ENCODE results near the gene STMN3. TPM values are rescaled to one million over a fixed set of nuclear protein-coding genes. Genes with fewer than 3 reads are reported as not detected.

STMN3 gene
- polyA plus RNA-seq, 1 of the 3 experiments (the other 2 are of a cell fraction): 111 TPM

- no peaks in the 10 kb centered on the region for H3K9me2 ChIP-seq
- H3K27ac ChIP-seq (ENCODE audit: low read depth in 2 of 2, low read length in 1 of 2): no peak overlapping the region
- H3K79me2 ChIP-seq (ENCODE audit: insufficient read depth): peaks cover 72% of the 10 kb centered on the region
- H3K9me3 ChIP-seq: no peaks in the 10 kb centered on the region
- no peak overlapping the region for H3K4me3 ChIP-seq (ENCODE audit: low read depth in 2 of 2, low read length in 1 of 2)
- no peak for DNase-seq
- peaks cover 6 to 8% of the 10 kb centered on the region in 2 experiments; a peak in 2 of 4 replicates for H3K4me1 ChIP-seq (ENCODE audit: control insufficient read depth in 1 of 2, insufficient read depth in 2 of 2, low read depth in 1 of 2, low read length in 1 of 2)
- POLR2A ChIA-PET: no interaction called here
- H3F3A ChIP-seq (replicated peaks; ENCODE audit: insufficient read depth): no peaks in the 10 kb centered on the region
- no peak for TF ChIP-seq USF1 (IDR thresholded peaks at IDR 0.05; ENCODE audit: borderline replicate concordance, low read depth)
- no peak for TF ChIP-seq TAF1 (IDR thresholded peaks at IDR 0.05; ENCODE audit: borderline replicate concordance, low read depth, low read length)
- TF ChIP-seq CTCF (IDR thresholded peaks at IDR 0.05): no peak
- TF ChIP-seq NRF1 (IDR thresholded peaks at IDR 0.05; ENCODE audit: low read depth, low read length): no peak
- TF ChIP-seq RCOR1 (IDR thresholded peaks at IDR 0.05; ENCODE audit: low read length): no peak
- no peak for TF ChIP-seq POLR2AphosphoS5 (IDR thresholded peaks at IDR 0.05; ENCODE audit: low read depth, low read length)
- no peak for TF ChIP-seq REST (IDR thresholded peaks at IDR 0.05; ENCODE audit: low read depth, low read length)
- TF ChIP-seq YY1 (IDR thresholded peaks at IDR 0.05; ENCODE audit: low read depth): no peak
- TF ChIP-seq FOXJ3 (CRISPR knock-in tag; IDR thresholded peaks at IDR 0.05): no peak
- no peak for TF ChIP-seq RAD21 (IDR thresholded peaks at IDR 0.05; ENCODE audit: low read length)
- TF ChIP-seq NFIC (IDR thresholded peaks at IDR 0.05; ENCODE audit: borderline replicate concordance): no peak
- no peak for TF ChIP-seq FOSL2 (IDR thresholded peaks at IDR 0.05; ENCODE audit: borderline replicate concordance, low read depth)
- no peak for TF ChIP-seq SIN3A (IDR thresholded peaks at IDR 0.05; ENCODE audit: borderline replicate concordance, low read depth, low read length)
- TF ChIP-seq ZBTB33 (IDR thresholded peaks at IDR 0.05; ENCODE audit: borderline replicate concordance, low read depth): no peak
- no peak for TF ChIP-seq EZH2phosphoT487 (IDR thresholded peaks at IDR 0.05; ENCODE audit: borderline replicate concordance, low read depth)
- no peak for TF ChIP-seq USF2 (IDR thresholded peaks at IDR 0.05; ENCODE audit: borderline replicate concordance, low read depth, low read length)
- TF ChIP-seq EP300 (IDR thresholded peaks at IDR 0.05; ENCODE audit: borderline replicate concordance in 1 of 2, low read depth in 1 of 2, low read length in 1 of 2): no peak
- no peak overlapping the region for H2AFZ ChIP-seq (ENCODE audit: low read depth)
- no peaks in the 10 kb centered on the region for H3K36me3 ChIP-seq (replicated peaks in 1 of 2; ENCODE audit: control insufficient read depth in 1 of 2, insufficient read depth in 2 of 2, low read length in 1 of 2)
- H4K20me1 ChIP-seq (ENCODE audit: insufficient read depth): no peaks in the 10 kb centered on the region
- H3K4me2 ChIP-seq: no peak overlapping the region
- no peaks in the 10 kb centered on the region for H3K27me3 ChIP-seq (ENCODE audit: insufficient read depth)
- no peak overlapping the region for H3K9ac ChIP-seq
- CTCF ChIA-PET: interaction anchor here (0.7 to 1.1 kb wide), 3 partner anchors 80 to 189 kb away, joined by 3 read pairs; no protein-coding TSS in a partner anchor
- 95% methylated on average over 15 of the region's 15 CpGs for WGBS (ENCODE audit: low lambda C conversion rate)
Measured at GRCh38 chr20:63624486-63624885, 28.7 kb downstream of the STMN3 start.
